AG09319 (cell line): ENCODE measurements around the gene HBD.

Experiments
- DNase-seq: peaks from one replicate; pipeline ENCODE4 v3.0.0-alpha.2; 2010; ENCODE audit warnings: low read depth; ENCODE audit errors: extremely low read depth
- CTCF ChIP-seq: IDR thresholded peaks from 2 replicates; pipeline ENCODE4 v1.5.1; 2011; ENCODE audit warnings: low read depth, mild to moderate bottlenecking, inconsistent platforms, low read length, moderate library complexity

The HBD gene

GRCh38 chr11:5231111-5231510, 3.2 kb downstream of the HBD start:
- DNase-seq = no peak
- no peak for TF ChIP-seq CTCF

- DNase-seq = no peak
- TF ChIP-seq CTCF = no peak
These were observed 4.0 kb downstream of the HBD start for GRCh38 chr11:5230266-5230665.

GRCh38 chr11:5229796-5230195, 4.5 kb downstream of the HBD start:
- DNase-seq = no peak
- TF ChIP-seq CTCF = no peak

- DNase-seq = no peak
- no peak for TF ChIP-seq CTCF
These were observed 4.9 kb downstream of the HBD start for GRCh38 chr11:5229356-5229755.

- TF ChIP-seq CTCF = no peak
- DNase-seq = no peak
These were observed 6.2 kb downstream of the HBD start for GRCh38 chr11:5228124-5228523.

- no peak for TF ChIP-seq CTCF
- no peak for DNase-seq
These were observed 6.6 kb downstream of the HBD start for GRCh38 chr11:5227681-5228080.

- no peak for DNase-seq
- TF ChIP-seq CTCF = no peak
These were observed 7.5 kb downstream of the HBD start, which contains the start of gene HBB for GRCh38 chr11:5226732-5227310. Gene HBB, minus strand, starts transcription at chr11:5227071. Its CDS starts 50 bp downstream, at chr11:5227021.
